SK-N-MC (cell line): Measurements from ENCODE around the gene ERMN.
"Not testable (repeated sequence)": the region's sequence is repeated elsewhere in the genome, so short reads cannot be mapped to it uniquely, and the experiment has no call there.

Experiments
- DNase-seq: peaks from one replicate; pipeline ENCODE4 v3.0.0-alpha.2; 2011; ENCODE audit warnings: low read depth, low spot score
- H3K27ac ChIP-seq: fragments of 200-600 bp; sonication (generic); 2 replicates; pipeline ENCODE4 v1.5.1; 2016; ENCODE audit warnings: mixed run types
- H3K36me3 ChIP-seq: fragments of 200-600 bp; sonication (generic); 2 replicates; pipeline ENCODE4 v1.6.1; 2017; ENCODE audit warnings: antibody characterized with exemption, low read length, mixed read lengths; ENCODE audit not compliant: insufficient read depth
- H3K4me3 ChIP-seq: fragments of 200-600 bp; sonication (generic); 2 replicates; pipeline ENCODE4 v1.5.1; 2016
- H3K9ac ChIP-seq: fragments of 200-600 bp; sonication (generic); 2 replicates; pipeline ENCODE4 v1.8.0; 2017; ENCODE audit warnings: mixed run types, mixed read lengths; ENCODE audit not compliant: insufficient read length
- H3K9me3 ChIP-seq: fragments of 200-600 bp; sonication (generic); 2 replicates; pipeline ENCODE4 v1.6.1; 2017; ENCODE audit warnings: low read depth, mild to moderate bottlenecking, antibody characterized with exemption, low read length, moderate library complexity, mixed read lengths
- EZH2 ChIP-seq: fragments of 200-600 bp; sonication (generic); IDR thresholded peaks from one replicate; pipeline ENCODE4 v1.6.1; 2017; ENCODE audit warnings: antibody characterized with exemption
- FOXP2 ChIP-seq: optimal IDR thresholded peaks from 2 replicates; pipeline ENCODE3; 2011; ENCODE audit warnings: mild to moderate bottlenecking, moderate library complexity; ENCODE audit not compliant: insufficient read depth; ENCODE audit errors: extremely low read length, control extremely low read depth
- POLR2AphosphoS5 ChIP-seq: IDR thresholded peaks from 2 replicates; pipeline ENCODE4 v1.6.1; 2012; ENCODE audit warnings: mild to moderate bottlenecking, low read depth, low read length, borderline replicate concordance

ERMN gene

DNA sequence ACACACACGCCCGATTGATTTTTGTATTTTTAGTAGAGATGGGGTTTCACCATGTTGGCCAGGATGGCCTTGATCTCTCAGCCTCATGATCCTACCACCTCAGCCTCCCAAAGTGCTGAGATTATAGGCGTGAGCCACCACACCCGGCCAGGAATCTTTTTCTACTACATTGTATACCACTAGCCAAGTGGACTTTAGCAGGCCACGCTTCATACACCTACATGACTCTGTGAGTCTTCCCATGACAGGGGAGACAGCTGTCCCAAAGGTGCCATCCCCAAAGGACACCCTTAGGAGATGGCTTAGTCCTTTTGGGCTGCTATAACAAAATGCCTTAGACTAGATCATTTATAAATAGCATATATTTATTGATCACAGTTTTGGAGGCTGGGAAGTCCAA is 32.8 kb downstream of the ERMN start:
- TF ChIP-seq EZH2 (no peak), FOXP2 (no peak), POLR2AphosphoS5 (no peak)
- no peak overlapping the region for H3K4me3 ChIP-seq
- H3K36me3 ChIP-seq: no peaks in the 10 kb centered on the region
- H3K27ac ChIP-seq: no peak overlapping the region
- no peaks in the 10 kb centered on the region for H3K9me3 ChIP-seq
- DNase-seq: no peak
- H3K9ac ChIP-seq: no peak overlapping the region

DNA sequence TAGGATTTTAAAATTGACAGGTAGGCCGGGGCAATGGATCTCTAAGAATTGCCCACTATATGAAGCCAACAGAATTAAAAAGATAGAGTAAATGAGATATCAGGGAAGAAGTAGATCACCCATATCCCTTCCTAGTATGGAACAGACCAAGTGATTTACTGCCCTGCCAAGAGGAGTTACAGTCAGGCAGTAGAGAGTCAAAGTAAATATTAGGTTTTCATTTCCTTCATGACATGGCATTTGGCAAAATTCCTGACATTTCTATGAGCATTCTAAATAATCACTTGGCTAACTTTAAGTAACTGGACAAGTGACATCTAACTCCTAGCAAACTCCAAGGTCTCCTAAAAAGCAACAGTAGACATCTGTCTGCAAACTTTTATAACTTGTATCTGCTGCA is 34.6 kb downstream of the ERMN start:
- no peak overlapping the region for H3K9ac ChIP-seq
- no peak overlapping the region for H3K4me3 ChIP-seq
- H3K36me3 ChIP-seq: no peaks in the 10 kb centered on the region
- no peak overlapping the region for H3K27ac ChIP-seq
- no peak for DNase-seq
- TF ChIP-seq FOXP2: no peak
- TF ChIP-seq EZH2: no peak
- no peak for TF ChIP-seq POLR2AphosphoS5
- H3K9me3 ChIP-seq: no peaks in the 10 kb centered on the region

DNA sequence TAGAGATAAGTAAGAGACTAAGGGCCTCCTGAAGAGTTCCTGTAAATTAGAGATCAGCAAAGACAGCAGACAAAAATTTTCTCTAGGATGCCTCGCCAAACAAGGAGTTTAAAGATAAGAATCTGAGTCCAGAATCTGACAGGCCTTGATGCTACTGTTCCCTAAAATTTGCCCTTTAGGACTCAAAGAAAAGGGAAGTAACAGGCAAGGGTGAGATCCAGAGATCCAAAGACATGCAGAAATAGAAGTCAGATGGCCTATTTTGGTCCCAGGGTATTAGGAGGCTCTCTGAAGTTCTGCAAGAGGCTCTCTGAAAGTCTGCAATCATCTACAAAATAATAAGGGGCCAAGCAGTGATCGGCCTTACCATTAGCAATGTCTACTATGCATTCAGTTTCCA is 35.1 kb downstream of the ERMN start:
- TF ChIP-seq FOXP2: no peak
- TF ChIP-seq EZH2: no peak
- TF ChIP-seq POLR2AphosphoS5: no peak
- DNase-seq: no peak
- Histone ChIP-seq H3K36me3 (no peaks in the 10 kb centered on the region), H3K9me3 (no peaks in the 10 kb centered on the region), H3K9ac (no peak overlapping the region), H3K27ac (no peak overlapping the region), H3K4me3 (no peak overlapping the region)

DNA sequence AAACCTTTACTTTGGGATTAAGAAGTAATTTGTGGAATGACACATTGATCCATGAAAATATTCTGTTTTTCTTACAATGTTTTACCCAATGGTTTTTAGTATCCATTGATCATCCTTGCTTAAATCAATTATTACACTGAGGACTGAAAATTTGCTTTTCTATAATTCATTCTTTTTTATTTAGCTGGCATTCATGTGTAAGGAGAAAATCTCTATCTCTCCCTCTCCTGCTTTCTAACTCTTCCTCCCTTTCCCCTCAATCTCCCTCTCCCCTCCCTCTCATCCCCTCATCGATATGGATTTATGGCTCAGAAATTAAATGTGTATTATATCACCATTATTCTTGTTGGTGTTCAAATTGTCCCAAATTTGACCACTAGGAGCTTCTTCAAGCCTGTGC is 38.5 kb downstream of the ERMN start:
- TF ChIP-seq EZH2 (no peak), POLR2AphosphoS5 (no peak), FOXP2 (no peak)
- Histone ChIP-seq H3K36me3 (no peaks in the 10 kb centered on the region), H3K27ac (no peak overlapping the region), H3K4me3 (no peak overlapping the region), H3K9ac (no peak overlapping the region), H3K9me3 (no peaks in the 10 kb centered on the region)
- no peak for DNase-seq

GRCh38 chr2:157283468-157283867 is 42.2 kb downstream of the ERMN start:
- DNase-seq: peak; percentile 82
- Histone ChIP-seq H3K9me3 (no peaks in the 10 kb centered on the region), H3K27ac (no peak overlapping the region), H3K9ac (no peak overlapping the region), H3K36me3 (no peaks in the 10 kb centered on the region), H3K4me3 (no peak overlapping the region)
- TF ChIP-seq FOXP2 (no peak), POLR2AphosphoS5 (no peak; the same call in 1 of the 2 replicates), EZH2 (no peak)

DNA sequence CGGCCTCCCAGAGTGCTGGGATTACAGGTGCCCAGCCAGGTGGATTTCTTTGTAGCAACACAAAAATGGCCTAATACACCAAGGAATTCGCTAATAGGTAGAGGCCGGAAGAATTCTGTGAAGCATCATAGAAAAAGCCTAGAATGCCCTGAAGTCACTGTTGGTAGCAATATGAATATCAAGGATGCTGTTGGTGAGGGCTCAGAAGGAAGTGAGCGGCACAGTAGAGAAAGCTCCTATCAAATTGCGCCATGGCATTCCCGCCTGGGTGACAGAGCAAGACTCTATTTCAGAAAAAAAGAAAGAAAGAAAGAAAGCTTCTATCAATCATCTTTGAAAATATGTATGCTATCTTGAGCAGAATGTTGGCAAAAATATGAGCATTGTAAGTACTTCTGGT is 44.3 kb downstream of the ERMN start:
- H3K36me3 ChIP-seq: no peaks in the 10 kb centered on the region
- H3K27ac ChIP-seq: no peak overlapping the region
- H3K4me3 ChIP-seq: no peak overlapping the region
- H3K9ac ChIP-seq: no peak overlapping the region
- TF ChIP-seq EZH2: no peak
- no peak for TF ChIP-seq FOXP2
- no peak for TF ChIP-seq POLR2AphosphoS5
- no peaks in the 10 kb centered on the region for H3K9me3 ChIP-seq
- no peak for DNase-seq

DNA sequence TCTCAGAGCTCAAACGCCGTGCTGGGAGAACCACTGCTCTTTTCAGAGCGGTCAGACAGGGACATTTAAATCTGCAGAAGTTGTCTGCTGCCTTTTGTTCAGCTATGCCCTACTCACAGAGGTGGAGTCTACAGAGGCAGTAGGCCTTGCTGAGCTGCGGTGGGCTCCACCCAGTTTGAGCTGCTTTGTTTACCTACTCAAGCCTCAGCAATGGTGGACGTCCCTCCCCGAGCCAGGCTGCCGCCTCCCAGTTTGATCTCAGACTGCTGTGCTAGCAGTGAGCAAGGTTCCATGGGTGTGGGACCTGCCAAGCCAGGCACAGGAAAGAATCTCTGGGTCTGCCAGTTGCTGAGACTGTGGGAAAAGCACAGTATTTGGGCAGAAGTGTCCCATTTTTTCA is 46.3 kb downstream of the ERMN start:
- not testable (repeated sequence) for H3K36me3 ChIP-seq, DNase-seq, H3K9me3 ChIP-seq, H3K9ac ChIP-seq, H3K4me3 ChIP-seq, H3K27ac ChIP-seq

DNA sequence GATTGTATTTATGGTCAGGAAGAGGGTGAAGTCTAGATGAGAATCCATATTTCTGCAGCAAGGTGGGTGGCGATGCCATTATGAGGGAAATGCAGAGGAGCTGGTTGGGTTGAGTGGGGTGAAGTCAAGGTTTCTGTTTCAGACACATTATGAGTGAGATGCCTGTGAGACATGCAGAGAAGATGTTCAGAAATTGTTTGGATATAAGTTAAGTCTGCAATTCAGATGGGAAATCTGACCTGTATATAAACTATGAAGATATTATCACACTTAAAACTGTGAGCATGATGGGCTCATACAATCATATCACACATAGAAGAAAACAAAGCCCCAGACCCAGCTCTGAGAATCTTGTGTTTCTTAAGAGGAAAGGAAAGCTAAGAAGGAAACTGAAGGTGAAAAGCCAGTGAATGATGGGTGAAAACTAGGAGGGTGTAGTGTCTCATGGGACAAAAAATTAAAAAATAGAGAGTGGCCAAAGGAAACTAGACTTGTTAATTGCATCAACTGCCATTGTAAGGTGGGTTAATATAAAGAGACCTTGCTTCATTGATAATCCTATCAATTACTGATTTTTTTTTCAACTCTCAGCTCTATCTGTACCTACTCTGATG is 53.9 kb downstream of the ERMN start:
- Histone ChIP-seq H3K27ac (no peak overlapping the region), H3K9ac (no peak overlapping the region)
- TF ChIP-seq EZH2 (no peak), FOXP2 (no peak)

GRCh38 chr2:157269922-157270321 is 55.7 kb downstream of the ERMN start:
- TF ChIP-seq EZH2 (no peak), FOXP2 (no peak), POLR2AphosphoS5 (no peak)
- Histone ChIP-seq H3K4me3 (no peak overlapping the region), H3K9me3 (no peaks in the 10 kb centered on the region), H3K36me3 (no peaks in the 10 kb centered on the region), H3K27ac (no peak overlapping the region), H3K9ac (no peak overlapping the region)
- no peak for DNase-seq

More for the DNA sequence above, 53.9 kb downstream of the ERMN start:
- DNase-seq: no peak
- Histone ChIP-seq H3K9me3 (no peaks in the 10 kb centered on the region), H3K36me3 (no peaks in the 10 kb centered on the region), H3K4me3 (no peak overlapping the region)
